HG03521 (cell line): ENCODE results near the gene CDH5.

Experiments
- ATAC-seq: cut with Tn5 transposase; IDR thresholded peaks from one replicate; pipeline ENCODE4 v1.9.1; 2021; ENCODE audit warnings: mild to moderate bottlenecking, moderate library complexity; ENCODE audit not compliant: unreplicated experiment

The CDH5 gene

GRCh38 chr16:66372078-66372897 is 5.8 kb downstream of the CDH5 start:
- no peak for ATAC-seq

GRCh38 chr16:66372898-66373155 is 6.3 kb downstream of the CDH5 start:
- ATAC-seq, result no peak

GRCh38 chr16:66373667-66374066 is 7.2 kb downstream of the CDH5 start:
- ATAC-seq, result no peak

GRCh38 chr16:66374176-66374575 is 7.7 kb downstream of the CDH5 start:
- ATAC-seq, result no peak

- no peak for ATAC-seq
Observed at GRCh38 chr16:66375451-66375850, 9.0 kb downstream of the CDH5 start.

- ATAC-seq, result no peak
Observed at GRCh38 chr16:66376114-66376513, 9.6 kb downstream of the CDH5 start.

- ATAC-seq, result no peak
Observed at GRCh38 chr16:66376577-66377305, 10.2 kb downstream of the CDH5 start.

- no peak for ATAC-seq
Observed at GRCh38 chr16:66377324-66377723, 10.8 kb downstream of the CDH5 start.

GRCh38 chr16:66378741-66379570 is 12.5 kb downstream of the CDH5 start:
- ATAC-seq, result no peak

GRCh38 chr16:66379571-66379941 is 13.1 kb downstream of the CDH5 start:
- no peak for ATAC-seq

- ATAC-seq, result no peak
Observed at GRCh38 chr16:66380421-66380820, 13.9 kb downstream of the CDH5 start.

GRCh38 chr16:66381585-66382170 is 15.2 kb downstream of the CDH5 start:
- no peak for ATAC-seq

- no peak for ATAC-seq
Observed at GRCh38 chr16:66382171-66382965, 15.9 kb downstream of the CDH5 start.

GRCh38 chr16:66382966-66383299 is 16.4 kb downstream of the CDH5 start:
- no peak for ATAC-seq

GRCh38 chr16:66383551-66383950 is 17.1 kb downstream of the CDH5 start:
- ATAC-seq, result no peak

- ATAC-seq, result no peak
Observed at GRCh38 chr16:66385415-66385814, 18.9 kb downstream of the CDH5 start.

GRCh38 chr16:66386629-66387622 is 20.4 kb downstream of the CDH5 start:
- no peak for ATAC-seq

GRCh38 chr16:66387817-66388332 is 21.4 kb downstream of the CDH5 start:
- ATAC-seq, result no peak
